Measurements from ENCODE around the gene TSPO2. TPM values are rescaled to one million over a fixed set of nuclear protein-coding genes. Genes with fewer than 3 reads are reported as not detected.

Gene TSPO2
- total RNA-seq, 1 experiment from 2014 or later = not detected

DNA sequence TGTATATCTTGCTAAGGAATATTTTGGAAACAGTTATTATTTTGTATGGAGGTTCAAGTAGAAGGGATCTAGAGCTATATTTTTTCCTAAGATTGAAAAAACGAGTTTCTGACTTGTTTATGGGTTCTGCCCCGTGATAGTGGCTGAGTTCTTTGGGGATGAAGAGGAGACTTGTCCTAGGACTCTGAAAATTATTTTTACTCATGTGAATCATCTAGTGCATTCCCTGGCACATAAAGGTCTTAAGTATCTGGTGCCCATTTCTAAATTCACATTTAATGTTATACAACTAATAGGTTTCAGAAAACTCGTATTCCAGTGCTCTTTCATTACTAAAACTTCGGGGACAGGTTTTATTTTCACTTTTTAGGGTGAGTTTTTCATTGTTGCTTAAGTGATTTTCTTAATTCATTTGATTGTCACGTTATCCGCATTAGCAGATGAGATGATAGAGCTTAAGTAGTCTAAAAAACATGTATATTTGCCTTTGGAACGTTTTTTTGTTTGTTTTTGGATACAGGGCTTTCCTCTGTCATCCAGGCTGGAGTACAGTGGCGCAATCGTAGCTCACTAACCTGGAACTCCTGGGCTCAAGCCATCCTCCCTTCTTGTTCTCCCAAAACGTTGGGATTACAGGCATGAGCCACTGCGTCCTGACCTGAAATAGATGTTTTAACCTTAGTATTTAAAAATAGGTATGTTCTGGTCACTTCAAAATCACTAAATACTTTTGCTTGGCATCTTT, 32.6 kb downstream of the TSPO2 start:
- no peak for DNase-seq (ENCODE audit: low spot score)

- no peak for DNase-seq (ENCODE audit: low spot score)
These were observed 33.7 kb downstream of the TSPO2 start for GRCh38 chr6:41075651-41076626.

- DNase-seq (ENCODE audit: low spot score) = no peak
These were observed 35.3 kb downstream of the TSPO2 start for GRCh38 chr6:41077536-41077935.

DNA sequence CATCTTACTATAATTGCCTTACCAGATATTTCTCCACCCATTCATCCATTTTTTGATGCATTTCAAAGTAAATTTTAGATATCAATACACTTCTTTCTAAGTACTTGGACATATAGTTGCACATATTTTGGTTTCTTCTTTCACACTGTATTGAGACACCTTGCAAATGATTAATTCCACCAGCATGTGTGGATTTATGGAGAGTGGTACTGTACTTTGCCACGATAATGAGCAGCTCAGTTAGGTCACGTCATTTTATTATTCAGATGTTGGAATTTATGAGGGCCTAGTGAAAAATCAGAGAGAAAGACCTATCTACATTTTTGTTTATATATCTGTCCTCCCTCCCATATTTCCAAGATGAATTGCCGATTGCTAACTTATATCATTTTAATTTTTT, 35.8 kb downstream of the TSPO2 start:
- DNase-seq (ENCODE audit: low spot score) = no peak

DNA sequence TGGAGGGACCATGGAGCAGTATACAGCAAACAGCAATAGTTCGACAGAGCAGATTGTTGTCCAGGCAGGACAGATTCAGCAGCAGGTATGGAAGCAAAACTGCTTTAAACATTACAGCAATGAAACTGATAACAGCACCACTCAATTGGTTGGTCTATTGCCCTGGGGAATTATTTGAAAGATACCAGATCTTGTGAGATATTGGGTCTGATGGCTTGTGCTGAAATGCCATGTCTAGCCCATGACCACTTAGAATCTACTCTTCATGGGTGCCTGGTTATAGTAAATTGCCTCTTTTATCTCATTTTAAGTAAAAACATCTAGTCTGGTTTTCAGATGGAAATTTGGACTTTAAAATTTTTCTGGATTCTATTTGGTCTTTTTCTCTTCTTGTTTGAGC, 36.8 kb downstream of the TSPO2 start:
- no peak for DNase-seq (ENCODE audit: low spot score)

DNA sequence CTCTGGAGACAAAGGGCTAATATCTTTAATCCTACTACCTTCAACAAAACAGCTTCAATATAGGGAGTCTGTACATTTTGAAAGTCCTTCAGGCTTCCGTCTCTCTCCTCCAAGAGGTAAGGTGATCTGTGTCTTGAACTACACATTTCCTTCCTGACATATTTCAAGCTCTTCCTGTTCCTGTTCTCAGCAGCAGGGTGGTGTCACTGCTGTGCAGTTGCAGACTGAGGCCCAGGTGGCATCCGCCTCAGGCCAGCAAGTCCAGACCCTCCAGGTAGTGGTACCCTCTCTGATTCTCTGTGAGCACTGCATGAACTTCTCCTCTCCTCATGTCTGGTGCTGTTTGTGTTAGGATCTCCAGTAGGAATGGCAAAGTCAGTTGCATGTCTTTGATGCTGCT, 38.4 kb downstream of the TSPO2 start:
- no peak for DNase-seq (ENCODE audit: low spot score)

- no peak for DNase-seq (ENCODE audit: low spot score)
These were observed 40.8 kb downstream of the TSPO2 start for GRCh38 chr6:41083072-41083471.

GRCh38 chr6:41085182-41085581, 42.9 kb downstream of the TSPO2 start:
- DNase-seq (ENCODE audit: low spot score) = no peak

GRCh38 chr6:41088451-41088850, 46.2 kb downstream of the TSPO2 start:
- DNase-seq (ENCODE audit: low spot score) = no peak

DNA sequence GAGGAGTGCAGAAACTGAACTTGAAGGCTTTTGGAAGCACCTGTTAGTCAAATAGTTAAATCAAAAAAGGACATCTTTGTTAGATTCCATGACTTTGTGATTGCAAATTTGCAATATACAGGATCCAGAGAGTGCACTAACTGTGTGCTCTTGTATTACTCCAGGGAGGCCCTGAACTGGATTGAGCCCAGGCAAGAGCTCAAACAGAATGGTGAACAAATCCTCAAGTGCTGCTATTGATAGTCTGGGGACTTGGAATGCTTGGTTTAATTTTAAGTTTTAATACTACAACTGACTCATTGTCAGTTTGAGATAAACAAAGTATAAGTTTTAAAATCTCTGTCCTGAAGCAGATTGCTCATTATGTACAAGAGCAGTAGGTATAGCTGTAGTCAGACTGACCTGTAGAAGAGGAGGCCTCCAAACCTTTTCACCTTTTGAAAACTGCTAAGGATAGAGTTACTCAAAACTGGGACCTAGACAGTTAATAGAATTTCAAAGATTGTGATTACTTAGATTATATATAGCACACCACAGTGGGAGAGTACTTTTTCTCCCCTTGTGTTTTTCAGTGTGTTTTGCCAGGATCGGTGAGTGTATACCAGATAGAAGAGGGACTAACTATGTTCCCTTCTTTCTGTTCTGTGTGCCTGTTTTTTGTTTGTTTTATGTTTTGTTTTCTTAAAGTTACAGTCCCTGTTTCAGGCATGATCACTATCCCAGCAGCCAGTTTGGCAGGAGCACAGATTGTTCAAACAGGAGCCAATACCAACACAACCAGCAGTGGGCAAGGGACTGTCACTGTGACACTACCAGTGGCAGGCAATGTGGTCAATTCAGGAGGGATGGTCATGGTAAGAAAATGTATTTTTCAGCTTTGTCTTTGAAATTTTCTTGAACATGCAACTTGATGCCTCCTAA, 48.8 kb downstream of the TSPO2 start:
- no peak for DNase-seq (ENCODE audit: low spot score)

- DNase-seq (ENCODE audit: low spot score) = peak; percentile 51
These were observed 50.3 kb downstream of the TSPO2 start for GRCh38 chr6:41092421-41093140.

GRCh38 chr6:41093729-41094128, 51.5 kb downstream of the TSPO2 start:
- no peak for DNase-seq (ENCODE audit: low spot score)

Other genes starting within 250 kb of the TSPO2 start
- gene UNC5CL, start 3.2 kb upstream of the TSPO2 start, total RNA-seq (2014; rRNA removed; shearing (Covaris generic)) = 1.1 and 4.2 TPM in 2 replicates
- not detected in 2 replicates for gene APOBEC2, start 10.7 kb downstream of the TSPO2 start, total RNA-seq (2014; rRNA removed; shearing (Covaris generic))
- gene OARD1, start 29.9 kb downstream of the TSPO2 start, total RNA-seq (2014; rRNA removed; shearing (Covaris generic)) = 14.5 and 20.2 TPM in 2 replicates
- gene NFYA, start 30.5 kb downstream of the TSPO2 start, total RNA-seq (2014; rRNA removed; shearing (Covaris generic)) = 18.5 and 21.8 TPM in 2 replicates
- not detected in 2 replicates for gene TREML1, start 111.9 kb downstream of the TSPO2 start, total RNA-seq (2014; rRNA removed; shearing (Covaris generic))
- not detected in 2 replicates for gene TREM2, start 120.6 kb downstream of the TSPO2 start, total RNA-seq (2014; rRNA removed; shearing (Covaris generic))
- 3.1 and 3.3 TPM in 2 replicates for gene TREML2, start 158.7 kb downstream of the TSPO2 start, total RNA-seq (2014; rRNA removed; shearing (Covaris generic))
- gene TREML4, start 185.9 kb downstream of the TSPO2 start, total RNA-seq (2014; rRNA removed; shearing (Covaris generic)) = not detected in 2 replicates
- gene TREM1, start 244.2 kb downstream of the TSPO2 start, total RNA-seq (2014; rRNA removed; shearing (Covaris generic)) = 0.18 TPM in 1 of 2 replicates, not detected in the other

Measured in HT-29 (cell line).